Measurements from ENCODE around the gene ECPAS.
"Not testable (repeated sequence)": the region's sequence is repeated elsewhere in the genome, so short reads cannot be mapped to it uniquely, and the experiment has no call there.

The ECPAS gene

GRCh38 chr9:111475195-111475594 is 9.0 kb downstream of the ECPAS start:
- FAIRE-seq = no peak

- FAIRE-seq = no peak
Observed at GRCh38 chr9:111474385-111474784, 9.8 kb downstream of the ECPAS start.

GRCh38 chr9:111467778-111468367 is 16.3 kb downstream of the ECPAS start:
- no peak for FAIRE-seq

GRCh38 chr9:111463048-111463447 is 21.1 kb downstream of the ECPAS start:
- FAIRE-seq = no peak

- no peak for FAIRE-seq
Observed at GRCh38 chr9:111458139-111459009, 25.8 kb downstream of the ECPAS start.

GRCh38 chr9:111456529-111456928 is 27.7 kb downstream of the ECPAS start:
- no peak for FAIRE-seq

- FAIRE-seq = no peak
Observed at GRCh38 chr9:111455638-111456037, 28.5 kb downstream of the ECPAS start.

- FAIRE-seq = no peak
Observed at GRCh38 chr9:111454751-111455150, 29.4 kb downstream of the ECPAS start.

GRCh38 chr9:111451570-111451969 is 32.6 kb downstream of the ECPAS start:
- no peak for FAIRE-seq

- FAIRE-seq = no peak
Observed at GRCh38 chr9:111450124-111450523, 34.1 kb downstream of the ECPAS start.

GRCh38 chr9:111449705-111450104 is 34.5 kb downstream of the ECPAS start:
- FAIRE-seq = no peak

GRCh38 chr9:111445799-111446198 is 38.4 kb downstream of the ECPAS start:
- not testable (repeated sequence) for FAIRE-seq

GRCh38 chr9:111443454-111443853 is 40.7 kb downstream of the ECPAS start:
- FAIRE-seq = no peak

- no peak for FAIRE-seq
Observed at GRCh38 chr9:111442360-111443027, 41.7 kb downstream of the ECPAS start.

- FAIRE-seq = no peak
Observed at GRCh38 chr9:111440226-111440625, 44.0 kb downstream of the ECPAS start.

- no peak for FAIRE-seq
Observed at GRCh38 chr9:111438541-111439235, 45.5 kb downstream of the ECPAS start.

GRCh38 chr9:111436571-111436970 is 47.6 kb downstream of the ECPAS start:
- peak; percentile 41 for FAIRE-seq

- no peak for FAIRE-seq
Observed at GRCh38 chr9:111433082-111433481, 51.1 kb downstream of the ECPAS start.

- FAIRE-seq = no peak
Observed at GRCh38 chr9:111431684-111432083, 52.5 kb downstream of the ECPAS start.

- no peak for FAIRE-seq
Observed at GRCh38 chr9:111429175-111429574, 55.0 kb downstream of the ECPAS start.

- FAIRE-seq = no peak
Observed at GRCh38 chr9:111427186-111427585, 57.0 kb downstream of the ECPAS start.

- no peak for FAIRE-seq
Observed at GRCh38 chr9:111423389-111423788, 60.8 kb downstream of the ECPAS start.

- no peak for FAIRE-seq
Observed at GRCh38 chr9:111414406-111414805, 69.8 kb downstream of the ECPAS start.
